B cell (primary cell): ENCODE results near the gene FABP3. TPM values are rescaled to one million over a fixed set of nuclear protein-coding genes. Genes with fewer than 3 reads are reported as not detected.

Source experiments
- ATAC-seq: fragments of 200-7000 bp; cut with Tn5 transposase; one replicate; pipeline ENCODE4 v1.10.0; 2021; ENCODE audit warnings: low read depth, mild to moderate bottlenecking, moderate number of reproducible peaks, moderate library complexity
- CTCF ChIA-PET: fragments of 350-600 bp; sonication (Branson Sonifier 250); formaldehyde crosslinking; loops from one replicate; lab custom pipeline; 2021; ENCODE audit warnings: antibody characterized with exemption, inconsistent platforms; lab: Charles Lee
- POLR2A ChIA-PET: fragments of 350-600 bp; sonication (Branson Sonifier 250); formaldehyde crosslinking; loops from one replicate; lab custom pipeline; 2021; ENCODE audit warnings: antibody characterized with exemption; lab: Charles Lee
- DNase-seq: peaks from one replicate; pipeline ENCODE4 v3.0.0; 2013
- H2AFZ ChIP-seq: 2 replicates; pipeline ENCODE4 v1.6.1; 2012; ENCODE audit warnings: mild to moderate bottlenecking, low read depth, low read length; ENCODE audit not compliant: insufficient read depth, poor library complexity, severe bottlenecking
- H3K27ac ChIP-seq, 2 donors: 1 replicate in 1 of 2; 2 replicates in 1 of 2; pipeline ENCODE4 v1.5.1; 2012 to 2013; ENCODE audit warnings: low read length in 2 of 2, mild to moderate bottlenecking in 2 of 2, moderate library complexity in 1 of 2
- H3K27me3 ChIP-seq, 4 experiments: fragments of 200-600 bp in 1 of 4; sonication (generic) in 1 of 4; replicated peaks in 1 of 4; 1 replicate in 2 of 4; 2 replicates in 2 of 4; pipeline versions ENCODE4 v1.6.1 to v1.7.0; 2013 to 2016; ENCODE audit warnings: low read length in 3 of 4, mild to moderate bottlenecking in 2 of 4, mixed read lengths in 1 of 4, moderate library complexity in 1 of 4; ENCODE audit not compliant: insufficient read depth in 4 of 4, control insufficient read depth in 3 of 4; ENCODE audit errors: control extremely low read depth in 1 of 4
- H3K36me3 ChIP-seq, 2 experiments: replicated peaks in 1 of 2; 1 replicate in 1 of 2; 2 replicates in 1 of 2; pipeline versions ENCODE4 v1.6.1 to v1.7.1; 2013; ENCODE audit warnings: low read length in 1 of 2; ENCODE audit not compliant: insufficient read depth in 2 of 2, control insufficient read depth in 1 of 2; ENCODE audit errors: control extremely low read depth in 1 of 2, extremely low read depth in 1 of 2
- H3K4me1 ChIP-seq, 2 donors: fragments of 200-600 bp in 1 of 2; sonication (generic) in 1 of 2; 1 replicate in 1 of 2; 2 replicates in 1 of 2; pipeline versions ENCODE4 v1.5.1 to v1.6.1; 2013 to 2017; ENCODE audit warnings: low read length in 2 of 2; ENCODE audit not compliant: control insufficient read depth in 2 of 2, insufficient read depth in 2 of 2
- H3K4me2 ChIP-seq: replicated peaks from 2 replicates; pipeline ENCODE3; 2012; ENCODE audit warnings: mild to moderate bottlenecking, low read depth, low read length; ENCODE audit not compliant: poor library complexity, severe bottlenecking
- H3K4me3 ChIP-seq, 5 experiments: fragments of 200-600 bp in 1 of 5; sonication (generic) in 1 of 5; 1 replicate in 3 of 5; 2 replicates in 2 of 5; pipeline versions ENCODE4 v1.5.1 to v1.7.0; 2011 to 2016; ENCODE audit warnings: low read length in 4 of 5, mild to moderate bottlenecking in 4 of 5, low read depth in 2 of 5, control low read depth in 1 of 5, moderate library complexity in 1 of 5; ENCODE audit not compliant: insufficient read depth in 1 of 5; ENCODE audit errors: control extremely low read depth in 1 of 5, extremely low read depth in 1 of 5
- H3K79me2 ChIP-seq: fragments of 200-600 bp; sonication (generic); one replicate; pipeline ENCODE4 v1.6.0; 2016; ENCODE audit warnings: low read length; ENCODE audit not compliant: control insufficient read depth, insufficient read depth
- H3K9ac ChIP-seq: fragments of 200-600 bp; sonication (generic); 2 replicates; pipeline ENCODE4 v1.6.1; 2017; ENCODE audit warnings: mild to moderate bottlenecking, low read length, moderate library complexity
- H3K9me3 ChIP-seq, 3 donors: one replicate each; pipeline versions ENCODE4 v1.6.1 to v1.7.1; 2013; ENCODE audit warnings: low read length in 2 of 3; ENCODE audit not compliant: control insufficient read depth in 2 of 3, insufficient read depth in 1 of 3; ENCODE audit errors: control extremely low read depth in 1 of 3
- H4K20me1 ChIP-seq: 2 replicates; pipeline ENCODE4 v1.6.0; 2012; ENCODE audit warnings: mild to moderate bottlenecking, low read length; ENCODE audit not compliant: insufficient read depth, control insufficient read depth, poor library complexity, severe bottlenecking
- H3K27ac Mint-ChIP-seq: one replicate; pipeline ENCODE4 v1.8.0; 2021; ENCODE audit warnings: mixed read lengths
- H3K27me3 Mint-ChIP-seq: one replicate; pipeline ENCODE4 v1.8.0; 2021; ENCODE audit warnings: mixed read lengths
- H3K4me1 Mint-ChIP-seq: one replicate; pipeline ENCODE4 v1.8.0; 2021; ENCODE audit warnings: mixed read lengths
- H3K4me3 Mint-ChIP-seq: one replicate; pipeline ENCODE4 v1.8.0; 2021; ENCODE audit warnings: mixed read lengths
- H3K9me3 Mint-ChIP-seq: one replicate; pipeline ENCODE4 v1.8.0; 2022; ENCODE audit warnings: mixed read lengths; ENCODE audit not compliant: insufficient read depth
- EZH2 ChIP-seq: IDR thresholded peaks from 2 replicates; pipeline ENCODE4 v1.6.1; 2012; ENCODE audit warnings: borderline replicate concordance, low read depth, mild to moderate bottlenecking, moderate library complexity, low read length; ENCODE audit not compliant: insufficient read depth, poor library complexity, severe bottlenecking
- WGBS: methylation state at CpG from one replicate; pipeline ENCODE4 v1.1.5; 2013; ENCODE audit warnings: missing lambda C conversion rate; ENCODE audit not compliant: insufficient coverage; 5-methylcytosine and 5-hydroxymethylcytosine counted together
- intact Hi-C: fragments of 100-400 bp; cut with micrococcal nuclease; formaldehyde crosslinking; loops from one replicate; pipeline ENCODE4 v1.10.0; 2022
- polyA plus RNA-seq: library from polyadenylated mRNA; depleted of rRNA; stranded (reverse); fragments of >200 nt; gene quantifications from 2 replicates; pipeline ENCODE4 v1.2.3, GENCODE V29; 2012
- total RNA-seq, 2 donors: library from RNA; stranded (reverse); fragments of 120-200 nt in 1 of 2; gene quantifications; 1 replicate in 1 of 2; 2 replicates in 1 of 2; pipeline versions ENCODE4 v1.2.3 to v1.2.4, GENCODE V29; 2013 to 2022
- TF ChIP-seq, protein P1 (sequence below): fragments of 200-600 bp; IDR thresholded peaks from one replicate; pipeline ENCODE4 v1.8.0; 2022; ENCODE audit warnings: antibody characterized with exemption, mild to moderate bottlenecking

FABP3 gene
- total and polyA plus RNA-seq, 2 donors (not counting 1 experiment from before 2014, with no cell fraction given) = not detected

DNA sequence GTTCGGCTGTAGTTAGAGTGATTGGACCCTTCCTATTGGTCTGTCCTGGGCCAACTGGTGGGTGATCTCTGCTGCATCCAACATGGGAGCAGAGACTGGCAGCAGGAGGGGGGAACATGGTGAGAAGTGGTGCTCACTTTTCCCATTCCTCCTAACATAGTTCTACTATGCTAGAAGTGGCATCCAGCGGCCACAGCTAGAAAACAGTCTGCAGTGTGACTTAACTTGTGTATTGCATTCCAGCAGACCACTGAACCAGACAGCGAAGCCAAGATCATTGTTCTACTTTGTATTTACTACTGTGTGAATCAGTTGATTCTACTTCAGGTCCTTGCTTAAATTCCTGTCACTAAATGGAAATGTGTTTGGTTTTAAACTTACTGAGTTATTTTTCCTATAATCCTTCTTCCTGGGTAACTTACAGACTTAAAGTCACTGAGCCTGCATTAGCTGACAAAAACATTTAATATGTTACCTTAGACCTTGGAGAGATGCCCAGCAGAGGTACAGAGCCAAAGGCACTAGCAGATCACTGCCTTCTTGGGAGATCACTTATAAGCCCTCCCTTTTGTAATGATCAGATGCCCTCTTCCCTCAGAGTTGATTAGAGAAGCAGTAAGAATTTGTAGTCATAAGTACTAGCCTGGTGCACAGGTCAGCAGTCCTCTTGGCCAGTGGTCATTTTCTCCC, 8.2 kb downstream of the FABP3 start:
- no peak overlapping the region for H3K27ac Mint-ChIP-seq
- Histone ChIP-seq H3K79me2 (no peaks in the 10 kb centered on the region), H4K20me1 (no peaks in the 10 kb centered on the region), H3K4me3 (no peak overlapping the region), H3K9ac (no peak overlapping the region), H2AFZ (no peak overlapping the region), H3K4me2 (no peak overlapping the region), H3K27me3 (no peaks in the 10 kb centered on the region), H3K27ac (no peak overlapping the region), H3K36me3 (peaks cover 0 to 33% of the 10 kb centered on the region in 2 experiments), H3K9me3 (no peaks in the 10 kb centered on the region), H3K4me1 (no peaks in the 10 kb centered on the region)
- 100% methylated on average over 1 of the region's 3 CpGs for WGBS
- ATAC-seq = no peak
- no peaks in the 10 kb centered on the region for H3K4me1 Mint-ChIP-seq
- ChIA-PET POLR2A (no interaction called here), CTCF (no interaction called here)
- DNase-seq = no peak
- no peak overlapping the region for H3K4me3 Mint-ChIP-seq
- no peak for TF ChIP-seq EZH2
- TF ChIP-seq, protein P1, sequence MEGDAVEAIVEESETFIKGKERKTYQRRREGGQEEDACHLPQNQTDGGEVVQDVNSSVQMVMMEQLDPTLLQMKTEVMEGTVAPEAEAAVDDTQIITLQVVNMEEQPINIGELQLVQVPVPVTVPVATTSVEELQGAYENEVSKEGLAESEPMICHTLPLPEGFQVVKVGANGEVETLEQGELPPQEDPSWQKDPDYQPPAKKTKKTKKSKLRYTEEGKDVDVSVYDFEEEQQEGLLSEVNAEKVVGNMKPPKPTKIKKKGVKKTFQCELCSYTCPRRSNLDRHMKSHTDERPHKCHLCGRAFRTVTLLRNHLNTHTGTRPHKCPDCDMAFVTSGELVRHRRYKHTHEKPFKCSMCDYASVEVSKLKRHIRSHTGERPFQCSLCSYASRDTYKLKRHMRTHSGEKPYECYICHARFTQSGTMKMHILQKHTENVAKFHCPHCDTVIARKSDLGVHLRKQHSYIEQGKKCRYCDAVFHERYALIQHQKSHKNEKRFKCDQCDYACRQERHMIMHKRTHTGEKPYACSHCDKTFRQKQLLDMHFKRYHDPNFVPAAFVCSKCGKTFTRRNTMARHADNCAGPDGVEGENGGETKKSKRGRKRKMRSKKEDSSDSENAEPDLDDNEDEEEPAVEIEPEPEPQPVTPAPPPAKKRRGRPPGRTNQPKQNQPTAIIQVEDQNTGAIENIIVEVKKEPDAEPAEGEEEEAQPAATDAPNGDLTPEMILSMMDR = no peak
- intact Hi-C loops = no loop called here
- no peaks in the 10 kb centered on the region for H3K9me3 Mint-ChIP-seq
- H3K27me3 Mint-ChIP-seq = no peaks in the 10 kb centered on the region

DNA sequence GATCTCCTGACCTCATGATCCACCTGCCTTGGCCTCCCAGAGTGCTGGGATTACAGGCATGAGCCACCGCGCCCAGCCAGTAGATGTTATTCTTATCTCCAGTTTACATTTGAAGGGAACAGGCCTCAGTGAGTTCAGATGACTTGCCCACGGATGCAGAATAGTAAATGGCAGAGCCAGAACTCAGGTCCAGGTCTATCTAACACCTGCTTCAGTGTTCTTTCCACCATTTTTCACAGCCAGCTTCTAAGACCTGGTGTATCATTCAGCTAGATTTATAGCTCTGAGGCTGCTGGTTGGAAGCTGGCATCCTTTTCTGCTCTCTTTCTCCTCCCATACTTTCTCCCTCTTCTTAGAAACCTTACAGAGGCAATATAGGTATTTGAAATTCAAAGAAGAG, 10.8 kb downstream of the FABP3 start:
- Histone ChIP-seq H3K36me3 (peaks cover 3 to 49% of the 10 kb centered on the region in 2 experiments), H3K27me3 (no peaks in the 10 kb centered on the region), H3K9me3 (no peaks in the 10 kb centered on the region), H4K20me1 (no peaks in the 10 kb centered on the region), H2AFZ (no peak overlapping the region), H3K4me2 (no peak overlapping the region), H3K4me3 (no peak overlapping the region), H3K4me1 (no peaks in the 10 kb centered on the region), H3K79me2 (no peaks in the 10 kb centered on the region), H3K27ac (no peak overlapping the region), H3K9ac (no peak overlapping the region)
- ChIA-PET POLR2A (no interaction called here), CTCF (no interaction called here)
- DNase-seq = no peak
- Mint-ChIP-seq H3K4me1 (no peaks in the 10 kb centered on the region), H3K27ac (no peak overlapping the region), H3K9me3 (no peaks in the 10 kb centered on the region), H3K27me3 (no peaks in the 10 kb centered on the region), H3K4me3 (no peak overlapping the region)
- whole genome bisulfite sequencing = 100% methylated on average over 3 of the region's 3 CpGs
- no peak for ATAC-seq
- intact Hi-C loops = no loop called here
- TF ChIP-seq EZH2 = no peak
- TF ChIP-seq, protein P1 = no peak
